HG03095 (cell line): ENCODE measurements around the gene NBEA.
A peak's percentile ranks its signal among the peaks of the same experiment; 100 is the strongest.
"Not testable (repeated sequence)": the region's sequence is repeated elsewhere in the genome, so short reads cannot be mapped to it uniquely, and the experiment has no call there.

Source experiments
- ATAC-seq: cut with Tn5 transposase; IDR thresholded peaks from one replicate; pipeline ENCODE4 v1.9.1; 2021; ENCODE audit warnings: moderate library complexity; ENCODE audit not compliant: unreplicated experiment

The NBEA gene

DNA sequence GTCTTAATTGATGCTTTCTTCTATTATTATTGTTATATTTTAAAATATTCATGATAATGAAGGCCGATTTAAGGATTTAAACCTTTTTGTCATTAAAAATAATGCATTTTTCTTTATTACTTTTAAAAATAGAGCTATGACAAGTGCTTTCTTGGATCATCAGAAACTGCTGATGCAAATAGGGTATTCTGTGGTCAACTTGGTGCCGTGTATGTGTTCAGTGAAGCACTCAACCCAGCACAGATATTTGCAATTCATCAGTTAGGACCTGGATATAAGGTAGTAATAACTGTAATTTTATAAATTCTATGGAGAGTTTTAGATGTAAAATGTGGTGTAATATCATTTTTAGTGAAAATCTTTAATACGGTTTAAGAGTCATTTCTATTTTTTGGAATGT lies 116.5 kb downstream of the NBEA start:
- ATAC-seq: peak; percentile 93

DNA sequence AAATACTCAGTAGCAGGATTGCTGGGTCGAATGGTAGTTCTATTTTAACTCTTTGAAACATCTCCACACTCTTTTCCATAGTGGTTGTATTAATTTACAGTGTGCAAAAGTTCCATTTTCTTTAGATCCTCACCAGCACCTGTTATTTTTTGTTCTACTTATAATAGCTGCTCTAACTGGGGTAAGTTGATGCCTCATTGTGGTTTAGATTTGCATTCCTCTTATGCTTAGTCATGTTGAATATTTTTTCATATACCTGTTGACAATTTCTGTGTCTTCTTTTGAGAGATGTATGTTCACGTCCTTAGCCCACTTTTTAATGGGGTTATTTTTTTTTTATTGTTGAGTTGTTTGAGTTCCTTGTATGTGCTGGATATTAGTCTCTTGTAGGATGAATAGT lies 144.6 kb downstream of the NBEA start:
- no peak for ATAC-seq

DNA sequence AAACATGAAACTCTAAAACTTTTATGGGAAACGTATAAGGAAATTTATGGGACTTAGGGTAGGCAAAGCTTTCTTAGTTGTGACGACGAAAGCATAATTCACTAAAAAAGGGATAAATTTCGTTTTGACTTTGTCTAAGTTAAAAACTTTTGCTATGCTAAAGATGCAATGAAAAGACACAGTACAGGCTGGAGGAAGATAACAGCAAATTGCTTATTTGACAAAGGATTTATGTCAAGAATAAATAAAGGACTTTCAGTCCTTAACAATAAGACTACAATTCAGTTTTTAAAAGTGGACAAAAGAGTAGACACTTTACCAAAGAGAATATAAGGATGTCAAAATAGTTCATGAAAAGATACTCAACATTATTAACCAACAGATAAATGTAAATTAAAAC lies 150.2 kb downstream of the NBEA start:
- no peak for ATAC-seq

DNA sequence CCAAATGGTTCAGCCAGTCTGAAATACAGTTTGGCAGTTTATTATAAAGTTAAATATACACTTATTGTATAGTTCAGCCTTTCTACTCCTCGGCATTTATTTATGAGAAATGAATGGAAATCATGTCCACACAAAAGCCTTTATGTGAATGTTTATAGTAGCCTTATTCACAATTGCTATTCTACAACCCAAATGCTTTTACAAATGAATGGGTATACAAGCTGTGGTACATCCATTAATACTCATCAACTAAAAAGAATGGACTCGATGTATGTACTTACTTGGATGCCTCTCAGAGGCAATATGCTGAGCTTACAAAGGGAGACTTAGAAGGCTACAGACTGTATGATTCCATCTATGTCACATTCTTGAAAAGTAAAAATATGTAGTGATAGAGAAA lies 150.7 kb downstream of the NBEA start:
- ATAC-seq: no peak

DNA sequence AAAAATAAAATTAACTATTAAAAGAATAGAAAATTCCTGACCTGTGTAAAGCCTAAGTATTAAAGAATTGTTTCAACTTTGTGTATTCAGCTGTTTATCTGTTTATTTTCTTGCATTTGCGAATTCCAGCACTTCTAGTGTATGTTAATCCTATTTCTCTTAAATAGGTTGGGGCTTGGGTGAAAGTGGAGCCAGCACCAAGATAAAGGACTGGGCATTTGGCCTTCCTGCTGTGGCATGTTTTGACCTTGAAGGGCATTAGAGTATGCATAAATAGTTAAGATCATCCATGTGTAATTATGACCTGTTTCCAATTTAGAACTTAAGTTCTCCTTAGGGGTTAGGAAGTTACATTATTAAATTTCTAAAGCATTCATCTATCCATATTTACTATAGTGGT lies 151.3 kb downstream of the NBEA start:
- ATAC-seq: no peak

DNA sequence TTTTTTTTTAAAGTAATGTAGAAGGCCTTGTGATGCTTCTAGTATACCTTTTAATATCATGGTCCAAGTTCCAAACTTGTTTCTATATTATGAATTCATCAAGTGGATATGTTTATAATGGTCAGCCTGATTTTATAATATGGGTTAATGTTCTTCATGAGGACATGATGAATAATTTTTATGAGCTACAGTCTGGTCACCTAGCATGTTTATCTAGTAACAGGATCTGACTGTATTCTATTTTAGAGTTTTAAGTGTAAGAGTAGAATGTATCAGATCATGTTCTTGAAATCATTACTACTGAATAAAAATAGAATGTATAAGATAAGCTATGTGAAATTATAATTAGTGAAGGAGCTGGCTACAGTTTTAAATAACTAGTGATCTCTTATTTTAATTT lies 164.7 kb downstream of the NBEA start:
- not testable (repeated sequence) for ATAC-seq

DNA sequence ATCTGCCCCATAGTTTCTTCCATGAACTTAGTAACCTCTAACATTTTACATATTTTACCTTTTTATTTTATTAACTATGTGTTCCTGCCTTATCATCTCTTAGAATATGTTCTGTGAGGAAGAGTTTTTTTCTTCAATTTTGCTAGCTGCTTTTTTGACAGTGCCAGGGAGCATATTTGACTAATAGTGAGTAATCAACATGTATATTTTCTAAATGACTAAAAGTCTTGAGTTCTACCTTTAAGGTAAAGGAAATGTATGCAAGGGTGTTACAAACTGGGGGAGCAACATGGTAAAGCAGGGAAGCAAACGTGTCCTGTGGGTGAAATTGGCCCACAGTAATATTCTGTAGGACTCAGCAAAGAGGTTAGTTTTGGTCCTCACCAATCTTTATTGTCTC lies 165.5 kb downstream of the NBEA start:
- ATAC-seq: no peak

DNA sequence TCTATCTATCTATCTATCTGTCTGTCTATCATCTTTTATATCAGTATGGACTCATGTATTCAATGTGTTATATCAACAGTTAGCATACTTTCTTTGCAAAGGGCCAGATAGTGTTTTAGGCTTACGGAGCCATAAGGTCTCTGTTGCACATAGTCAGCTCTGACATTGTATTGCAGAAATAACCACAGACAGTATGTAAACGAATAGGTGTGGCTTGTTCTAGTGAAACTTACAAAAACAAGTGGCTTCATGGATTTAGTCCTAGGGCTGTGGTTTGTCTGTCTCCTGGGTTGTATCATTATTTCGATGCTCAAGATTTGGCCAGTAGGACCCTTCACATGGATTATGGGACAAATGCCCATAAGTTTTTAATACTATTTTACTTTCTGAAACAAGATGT lies 171.5 kb downstream of the NBEA start:
- not testable (repeated sequence) for ATAC-seq

DNA sequence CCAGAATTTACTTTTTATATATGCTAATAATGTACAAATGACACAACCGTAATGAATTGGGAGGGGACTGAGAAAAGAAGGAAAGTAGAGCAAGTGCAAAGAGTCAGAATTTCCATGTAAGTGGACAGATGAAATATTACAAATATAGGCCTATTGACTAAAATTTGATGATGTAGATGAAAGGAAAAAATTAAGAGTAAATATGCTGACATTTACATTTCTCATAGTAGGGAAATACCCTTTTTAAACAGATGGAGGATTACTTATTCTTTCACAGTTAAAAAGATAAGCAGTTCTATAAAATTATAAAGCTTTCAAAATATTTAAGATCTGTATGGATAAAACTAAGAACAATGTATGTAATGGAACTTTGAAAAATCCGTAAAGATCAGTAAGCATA lies 185.4 kb downstream of the NBEA start:
- ATAC-seq: no peak

DNA sequence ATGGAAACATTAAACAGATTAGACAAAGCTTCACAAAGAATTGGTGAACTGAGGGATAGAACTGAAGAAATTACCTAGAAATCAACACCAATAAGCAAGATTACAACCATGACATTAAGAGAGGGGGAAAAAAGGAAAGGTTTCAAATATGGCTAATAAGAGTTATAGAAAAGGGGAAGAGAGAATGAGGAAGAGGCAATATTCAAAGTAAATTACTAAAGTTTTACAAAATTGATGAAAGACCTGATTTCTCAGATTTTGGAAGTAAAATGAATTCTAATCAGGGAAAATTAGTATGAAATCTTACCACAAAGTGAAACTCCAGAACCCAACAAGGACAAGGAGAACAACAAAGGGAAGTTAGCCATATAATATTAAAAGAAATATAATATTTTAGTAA lies 187.4 kb downstream of the NBEA start:
- no peak for ATAC-seq

DNA sequence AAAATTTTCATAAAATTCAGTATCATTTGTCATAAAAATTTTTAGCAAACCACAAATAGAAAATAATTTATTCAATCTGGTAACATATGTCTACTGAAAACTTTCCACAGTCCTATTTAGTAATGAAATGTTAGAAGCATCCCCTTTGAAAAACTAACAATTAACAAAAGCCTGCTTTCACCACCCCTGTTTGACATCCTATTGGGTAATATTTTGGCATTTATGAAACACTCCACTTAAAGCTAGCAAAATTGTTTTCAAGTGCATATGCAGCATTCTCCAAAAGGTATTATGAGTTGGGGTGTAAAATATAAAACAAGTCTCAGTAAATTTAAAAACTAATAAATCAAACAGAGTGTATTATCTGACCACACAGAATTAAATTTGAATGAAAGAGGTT lies 189.4 kb downstream of the NBEA start:
- ATAC-seq: no peak

DNA sequence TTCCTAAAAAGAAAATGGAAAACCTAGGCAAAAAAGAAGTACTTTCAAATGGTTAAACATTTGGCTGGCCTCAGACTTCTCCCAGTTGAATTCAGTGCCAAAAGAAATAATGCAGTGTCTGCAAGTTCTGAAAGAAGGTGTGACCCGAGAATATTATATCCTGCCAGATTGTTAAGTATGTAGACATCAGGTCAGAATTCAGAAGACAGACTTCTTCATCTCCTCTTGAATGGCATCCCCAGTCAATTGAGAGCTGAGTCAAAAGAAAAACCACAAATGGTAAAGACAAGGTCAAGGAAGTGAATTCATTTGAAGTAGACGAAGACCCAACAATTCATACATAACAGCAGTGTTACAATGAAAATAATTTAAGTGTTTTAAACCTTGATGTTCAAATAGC lies 194.5 kb downstream of the NBEA start:
- no peak for ATAC-seq

DNA sequence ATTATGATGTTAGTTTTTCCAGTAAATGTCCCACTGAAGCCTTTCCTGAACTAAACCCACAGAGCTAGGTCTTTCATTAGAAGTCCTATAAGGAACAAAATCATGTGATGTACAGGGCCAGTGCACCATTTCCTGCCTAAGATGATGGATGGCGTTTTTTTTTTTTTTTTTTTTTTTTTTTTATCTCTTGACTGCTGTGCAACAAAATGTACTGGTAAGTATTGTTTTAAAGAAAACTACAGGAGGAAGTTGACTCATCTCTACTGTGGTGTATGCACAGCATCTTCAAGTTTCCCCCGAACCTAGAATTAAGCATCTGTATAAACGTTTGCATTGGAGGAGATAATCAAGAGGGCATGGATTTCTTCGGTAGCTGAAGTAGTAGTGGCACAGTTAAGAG lies 197.5 kb downstream of the NBEA start:
- no peak for ATAC-seq

DNA sequence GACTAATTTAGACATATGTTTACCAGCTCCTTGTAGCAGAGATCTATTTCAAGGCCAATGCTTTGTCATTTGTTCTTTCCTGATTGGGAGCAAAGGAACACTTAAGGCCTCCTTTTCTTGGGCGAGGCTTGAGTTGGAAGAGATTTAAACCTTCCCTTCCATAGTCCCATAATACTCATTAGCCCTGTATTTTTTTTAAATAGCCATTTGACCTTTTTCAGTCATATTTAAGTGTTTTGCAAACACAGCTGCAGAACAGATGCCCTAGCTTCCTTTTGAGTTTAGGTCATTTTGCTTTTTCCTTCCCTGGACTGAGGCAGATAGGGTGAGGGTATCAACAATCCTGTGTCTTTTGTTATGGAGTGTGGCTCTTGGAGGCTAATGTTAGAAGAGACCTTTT lies 198.3 kb downstream of the NBEA start:
- no peak for ATAC-seq

DNA sequence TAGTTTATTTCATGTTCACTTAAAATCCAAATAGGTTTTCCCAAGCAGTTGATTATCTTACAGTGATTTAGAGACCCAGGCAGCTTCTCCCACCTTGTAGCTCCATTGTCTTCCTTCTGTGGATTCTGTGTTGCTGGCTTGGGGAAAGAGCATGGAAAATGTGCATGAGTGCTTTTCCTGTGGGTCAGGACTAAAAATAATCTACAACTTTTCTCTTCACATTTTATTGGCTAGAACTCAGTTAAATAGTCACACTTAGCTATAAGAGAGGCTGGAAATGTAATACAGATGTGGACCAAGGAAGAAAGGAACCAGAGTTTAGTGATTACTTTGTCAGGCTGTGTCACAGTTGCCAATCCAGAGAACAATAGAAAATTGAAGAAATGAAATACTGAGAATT lies 198.8 kb downstream of the NBEA start:
- ATAC-seq: no peak

DNA sequence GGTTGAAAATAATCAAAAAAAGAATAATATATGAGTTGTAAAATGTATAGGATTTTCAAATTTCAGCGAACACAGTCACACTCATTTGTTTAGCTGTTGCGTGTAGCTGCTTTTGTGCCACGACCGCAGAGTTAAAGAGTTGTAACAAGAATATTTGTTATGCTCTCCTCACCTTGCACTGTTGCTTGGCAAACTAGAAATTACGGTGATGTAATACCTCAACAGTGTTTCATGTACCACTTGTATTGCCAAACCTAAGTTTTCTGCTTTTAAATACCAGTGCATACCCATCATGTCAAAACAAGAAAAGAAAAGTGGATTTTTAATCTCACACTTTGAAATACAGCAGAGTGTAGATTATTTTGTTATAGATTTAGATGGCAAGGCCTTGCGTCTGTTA lies 201.1 kb downstream of the NBEA start:
- ATAC-seq: no peak

DNA sequence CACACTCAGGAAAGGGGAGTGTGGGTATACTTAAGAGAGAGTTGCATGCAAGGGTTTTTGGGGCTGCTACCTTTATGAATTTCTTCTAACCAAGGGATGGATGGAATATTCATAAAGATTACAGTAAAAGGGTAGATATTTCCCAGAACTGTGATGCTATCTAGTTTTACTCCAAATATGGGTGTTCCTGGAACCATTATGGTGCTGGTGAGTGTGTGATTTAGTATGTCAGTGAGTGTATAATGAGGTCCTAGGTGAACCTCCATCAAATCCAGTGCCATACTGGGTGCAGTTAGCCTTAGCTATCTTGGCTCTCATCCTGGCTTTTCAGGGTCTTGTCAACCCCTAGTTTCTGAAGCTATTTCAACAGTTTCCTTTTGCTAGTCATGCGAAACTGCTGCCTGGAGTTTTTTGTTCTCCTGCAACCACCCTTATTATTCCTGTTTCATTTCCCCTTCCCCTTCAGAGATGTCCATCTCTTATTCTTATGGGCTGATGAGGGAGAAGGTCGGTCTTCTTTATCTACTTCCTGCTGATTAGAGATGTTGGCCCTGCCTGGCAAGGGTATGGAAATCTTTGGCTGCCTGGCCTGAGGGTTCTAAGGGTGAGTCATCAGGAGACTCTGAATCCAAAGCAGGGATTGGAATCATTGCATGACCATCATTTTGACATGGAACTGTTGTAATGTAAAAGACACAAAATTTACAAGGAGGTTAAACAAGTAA lies 202.3 kb downstream of the NBEA start:
- ATAC-seq: no peak

DNA sequence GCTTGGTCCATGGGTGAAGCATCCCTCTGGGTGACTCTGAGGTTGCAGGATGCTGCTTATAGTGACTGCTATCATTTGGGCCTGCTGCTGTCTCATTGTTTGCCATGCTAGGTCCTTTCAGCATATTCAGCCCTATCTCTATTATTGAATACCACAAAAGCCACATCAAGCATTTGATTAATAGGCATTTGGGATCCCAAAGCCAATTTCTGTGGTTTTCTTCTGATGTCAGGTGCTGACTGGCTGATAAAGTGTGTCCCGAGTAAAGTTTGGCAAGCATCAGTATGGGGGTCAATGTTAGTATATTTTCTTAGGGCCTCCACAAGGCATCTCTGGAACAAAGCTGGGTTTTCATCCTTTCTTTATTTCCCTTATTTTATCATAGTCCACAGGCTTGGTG lies 204.6 kb downstream of the NBEA start:
- ATAC-seq: no peak

DNA sequence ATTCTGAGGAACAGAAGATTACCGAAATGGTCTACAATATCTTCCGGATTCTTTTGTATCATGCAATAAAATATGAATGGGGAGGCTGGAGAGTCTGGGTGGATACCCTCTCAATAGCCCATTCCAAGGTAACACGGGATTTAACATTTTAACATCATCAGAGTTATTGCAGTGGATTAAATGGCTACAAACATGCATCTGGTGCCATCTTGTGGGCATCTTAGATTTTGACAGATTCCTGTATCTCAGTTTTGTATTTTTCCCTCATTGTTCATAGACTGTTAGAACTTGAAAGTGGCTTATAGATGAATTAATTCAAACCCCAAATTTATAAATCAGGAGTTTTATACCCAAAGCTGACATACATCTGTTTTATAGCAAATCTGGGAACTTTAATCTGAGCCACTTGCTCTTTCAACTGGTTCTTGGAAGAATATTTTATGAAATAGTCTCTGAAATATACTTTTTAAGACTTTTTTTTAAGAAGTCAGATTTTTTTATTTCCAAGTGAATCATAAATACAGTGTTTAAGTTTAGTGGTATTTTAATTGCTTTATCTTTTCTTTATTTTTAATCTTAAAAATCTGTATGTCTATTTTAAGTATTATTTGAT lies 215.2 kb downstream of the NBEA start:
- ATAC-seq: peak; percentile 51

DNA sequence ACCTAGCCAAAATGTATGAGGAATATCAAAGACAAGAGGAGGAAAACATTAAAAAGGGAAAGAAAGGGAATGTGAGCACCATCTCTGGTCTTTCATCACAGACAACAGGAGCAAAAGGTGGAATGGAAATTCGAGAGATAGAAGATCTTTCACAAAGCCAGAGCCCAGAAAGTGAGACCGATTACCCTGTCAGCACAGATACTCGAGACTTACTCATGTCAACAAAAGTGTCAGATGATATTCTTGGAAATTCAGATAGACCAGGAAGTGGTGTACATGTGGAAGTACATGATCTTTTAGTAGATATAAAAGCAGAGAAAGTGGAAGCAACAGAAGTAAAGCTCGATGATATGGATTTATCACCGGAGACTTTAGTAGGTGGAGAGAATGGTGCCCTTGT lies 217.0 kb downstream of the NBEA start:
- ATAC-seq: no peak

DNA sequence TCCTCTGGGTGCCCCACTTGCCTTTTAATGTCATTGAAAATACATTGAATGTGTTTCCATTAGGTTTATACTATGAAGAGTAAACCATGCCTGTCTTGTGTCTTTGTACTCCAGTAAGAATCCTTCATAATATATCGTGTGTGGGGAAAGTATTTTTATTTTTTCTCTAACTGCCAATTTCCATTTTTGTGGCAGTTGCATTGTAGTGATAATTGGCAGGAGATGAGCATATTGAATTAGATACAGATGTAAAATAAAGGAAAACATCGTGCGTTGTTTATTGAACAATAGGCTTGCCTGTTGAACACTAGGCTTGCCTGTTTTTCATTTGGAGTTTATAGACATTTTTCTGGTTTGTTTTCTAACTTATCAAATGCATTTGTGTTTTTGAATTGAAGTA lies 218.8 kb downstream of the NBEA start:
- ATAC-seq: no peak

DNA sequence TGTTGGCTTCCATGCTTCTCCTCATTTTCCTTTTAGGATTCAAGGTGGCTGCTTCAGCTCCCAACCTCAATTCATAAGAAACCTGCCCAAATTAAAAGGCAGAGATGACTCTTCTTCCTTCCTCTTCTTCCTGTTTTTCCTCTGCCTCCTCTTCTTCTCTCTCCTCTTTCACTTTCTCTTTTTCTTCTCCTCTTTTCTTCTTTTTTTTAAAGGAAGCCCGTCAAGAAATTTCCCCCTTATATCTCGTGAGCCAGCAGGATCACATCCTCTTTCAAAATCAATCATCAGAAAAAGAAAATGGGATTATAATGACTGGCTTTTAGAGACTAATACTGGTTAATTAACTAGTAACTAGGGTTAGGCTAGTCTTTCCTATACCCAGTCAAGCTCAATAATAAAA lies 220.3 kb downstream of the NBEA start:
- ATAC-seq: no peak

DNA sequence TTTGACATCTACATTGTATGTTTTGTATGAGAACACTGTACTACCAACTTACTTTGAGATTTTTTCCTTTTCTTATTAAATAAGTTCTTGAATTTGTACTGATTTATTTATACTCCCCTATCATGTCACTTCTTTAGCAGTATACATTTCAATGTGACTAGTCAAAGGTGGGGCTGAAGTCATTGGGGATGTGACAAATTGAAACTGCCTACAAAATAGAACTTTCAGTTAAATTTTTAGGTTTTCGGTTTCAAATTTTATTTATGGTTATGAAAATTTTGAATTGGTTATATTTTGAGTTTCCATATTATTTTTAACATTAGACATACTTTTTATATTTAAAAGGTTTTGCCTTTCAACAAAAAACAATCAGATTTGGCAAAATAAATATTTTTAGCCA lies 221.6 kb downstream of the NBEA start:
- peak; percentile 48 for ATAC-seq
